ENCODE measurements around the gene ZKSCAN2. TPM values are rescaled to one million over a fixed set of nuclear protein-coding genes. Genes with fewer than 3 reads are reported as not detected.

ZKSCAN2 gene
- total and polyA plus RNA-seq, 2 of the 8 experiments (the other 6 are each of a cell fraction or from before 2014, with no cell fraction given) = 2.2 to 11.6 TPM

GRCh38 chr16:25228372-25228771, 29.3 kb downstream of the ZKSCAN2 start:
- no peak overlapping the region for H4K91ac ChIP-seq (replicated peaks; ENCODE audit: insufficient read length, low read length)
- H2BK20ac ChIP-seq (ENCODE audit: low read length) = no peak overlapping the region
- H4K8ac ChIP-seq (ENCODE audit: extremely low read depth, insufficient read depth, low read length) = no peak overlapping the region; the same call in 1 of the 2 replicates
- H2BK15ac ChIP-seq (ENCODE audit: low read length) = no peak overlapping the region
- no peak overlapping the region for H3K27ac ChIP-seq (ENCODE audit: low read depth, low read length)
- H3K23ac ChIP-seq (ENCODE audit: insufficient read length) = no peak overlapping the region
- no peak overlapping the region for H4K5ac ChIP-seq (ENCODE audit: insufficient read length, low read depth, low read length)
- H3K79me1 ChIP-seq (ENCODE audit: low read depth, low read length) = no peaks in the 10 kb centered on the region
- POLR2A ChIA-PET (ENCODE audit: partially characterized antibody) = interaction anchor here (1.0 kb wide), 1 partner anchor 117 kb away, joined by 3 read pairs; the partner anchor contains the start of gene LCMT1
- CTCF ChIA-PET (ENCODE audit: partially characterized antibody) = interaction anchor here (0.6 to 0.9 kb wide), 3 partner anchors 10 to 49 kb away, joined by 3 to 4 read pairs (median 3); partner anchors contain the start of gene AQP8
- H3K79me2 ChIP-seq (ENCODE audit: control insufficient read depth in 1 of 2, insufficient read depth in 2 of 2, low read length in 2 of 2) = no peaks in the 10 kb centered on the region
- no peaks in the 10 kb centered on the region for H3K9me3 ChIP-seq (ENCODE audit: insufficient read depth in 2 of 2, low read depth in 1 of 2, low read length in 1 of 2)
- no peak overlapping the region for H3K56ac ChIP-seq (replicated peaks; ENCODE audit: insufficient read length, low read depth, low read length)
- no peak overlapping the region for H3K4me3 ChIP-seq (ENCODE audit: extremely low read depth in 1 of 4, insufficient read depth in 2 of 4, low read depth in 3 of 4, low read length in 4 of 4)
- no peak overlapping the region for H3K9ac ChIP-seq (replicated peaks in 1 of 4; ENCODE audit: extremely low read depth in 1 of 4, low read depth in 3 of 4, low read length in 3 of 4)
- no peak overlapping the region for H2AK5ac ChIP-seq (ENCODE audit: low read depth, low read length)
- peaks cover 0 to 3% (median 2%) of the 10 kb centered on the region in 4 experiments; a peak in 3 of 7 replicates for H3K4me1 ChIP-seq (replicated peaks in 1 of 4; ENCODE audit: control insufficient read depth in 3 of 4, insufficient read depth in 4 of 4, low read length in 3 of 4)
- FAIRE-seq = no peak
- peak overlapping the region; percentile 58; the same call in 1 of the 2 replicates for H2AFZ ChIP-seq (ENCODE audit: low read length)
- DNase-seq (ENCODE audit: low read depth in 1 of 2, low spot score in 2 of 2) = no peak
- 95% methylated on average over 10 of the region's 10 CpGs; no CpG with 5 or more reads in 1 of the 2 experiments for WGBS, 2 experiments (ENCODE audit: extremely low coverage in 1 of 2, insufficient coverage in 1 of 2, insufficient read length in 1 of 2, insufficient replicate concordance in 2 of 2, low coverage in 1 of 2, low lambda C conversion rate in 2 of 2, missing lambda C conversion rate in 1 of 2)
- H3K36me3 ChIP-seq (ENCODE audit: control insufficient read depth in 2 of 4, insufficient read depth in 4 of 4, low read length in 3 of 4) = no peaks in the 10 kb centered on the region
- H4K20me1 ChIP-seq (replicated peaks in 1 of 2; ENCODE audit: control insufficient read depth in 1 of 2, insufficient read depth in 2 of 2, low read length in 2 of 2) = peaks cover 0 to 2% of the 10 kb centered on the region in 2 experiments
- no peak overlapping the region for H2BK12ac ChIP-seq (ENCODE audit: low read depth, low read length)
- H3K23me2 ChIP-seq (ENCODE audit: low read depth, low read length) = no peaks in the 10 kb centered on the region
- H3K14ac ChIP-seq (ENCODE audit: insufficient read length) = no peak overlapping the region
- no peak overlapping the region for H3K4ac ChIP-seq (replicated peaks; ENCODE audit: insufficient read length, low read depth, low read length)
- no peaks in the 10 kb centered on the region for H3K27me3 ChIP-seq (replicated peaks in 1 of 4; ENCODE audit: control insufficient read depth in 3 of 4, extremely low read depth in 1 of 4, insufficient read depth in 3 of 4, low read length in 3 of 4)
- H2BK120ac ChIP-seq (replicated peaks; ENCODE audit: low read depth, low read length) = no peak overlapping the region
- H2BK5ac ChIP-seq (ENCODE audit: low read depth, low read length) = no peak overlapping the region
- H3K4me2 ChIP-seq (ENCODE audit: insufficient read depth in 1 of 2, low read depth in 2 of 2, low read length in 2 of 2) = no peak overlapping the region
- H3K18ac ChIP-seq (ENCODE audit: extremely low read depth, low read length) = no peak overlapping the region; the same call in 1 of the 2 replicates
- TF ChIP-seq POU5F1 (IDR thresholded peaks at IDR 0.05; ENCODE audit: low read depth, low read length) = no peak
- no peak for TF ChIP-seq CBX5 (IDR thresholded peaks at IDR 0.05; ENCODE audit: low read depth, low read length)
- no peak for TF ChIP-seq POLR2A (IDR thresholded peaks at IDR 0.05; ENCODE audit: control extremely low read depth in 1 of 2, low read depth in 2 of 2, low read length in 2 of 2)
- TF ChIP-seq BRCA1 (IDR thresholded peaks at IDR 0.05; ENCODE audit: low read depth, low read length) = no peak
- no peak for TF ChIP-seq EP300 (IDR thresholded peaks at IDR 0.05; ENCODE audit: borderline replicate concordance in 1 of 2, low read depth in 2 of 2, low read length in 2 of 2)
- no peak for TF ChIP-seq NANOG (IDR thresholded peaks at IDR 0.05; ENCODE audit: insufficient read depth, low read depth, low read length, poor library complexity, severe bottlenecking)
- TF ChIP-seq ATF2 (IDR thresholded peaks at IDR 0.05; ENCODE audit: low read length) = no peak
- TF ChIP-seq CBX8 (IDR thresholded peaks at IDR 0.05; ENCODE audit: borderline replicate concordance, low read depth, low read length) = no peak

Measured in H1 (cell line).